ELF-1 (cell line): Measurements from ENCODE around the gene MROH2A.

ENCODE experiments used
- DNase-seq: peaks from one replicate; pipeline ENCODE4 v3.0.0-alpha.2; 2016; ENCODE audit warnings: low read depth, low spot score

The MROH2A gene

GRCh38 chr2:233819884-233820773, 42.0 kb downstream of the MROH2A start:
- DNase-seq = no peak

DNA sequence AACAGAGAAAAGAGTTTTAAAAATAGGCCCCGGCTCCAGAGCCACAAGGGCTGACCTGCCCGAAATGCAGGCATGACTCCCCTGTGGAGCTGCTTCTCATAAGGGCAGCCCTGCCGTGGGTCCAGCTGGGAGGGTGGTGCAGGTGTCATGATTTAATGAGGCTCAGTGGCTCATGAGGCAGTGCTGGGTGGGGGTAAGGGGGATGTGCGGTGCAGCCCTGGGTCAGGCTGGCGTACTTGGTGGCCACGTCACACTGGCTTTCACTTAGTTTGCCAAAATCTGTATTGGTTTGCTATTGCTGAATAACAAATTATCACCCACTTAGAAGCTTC, 42.6 kb downstream of the MROH2A start:
- no peak for DNase-seq

DNA sequence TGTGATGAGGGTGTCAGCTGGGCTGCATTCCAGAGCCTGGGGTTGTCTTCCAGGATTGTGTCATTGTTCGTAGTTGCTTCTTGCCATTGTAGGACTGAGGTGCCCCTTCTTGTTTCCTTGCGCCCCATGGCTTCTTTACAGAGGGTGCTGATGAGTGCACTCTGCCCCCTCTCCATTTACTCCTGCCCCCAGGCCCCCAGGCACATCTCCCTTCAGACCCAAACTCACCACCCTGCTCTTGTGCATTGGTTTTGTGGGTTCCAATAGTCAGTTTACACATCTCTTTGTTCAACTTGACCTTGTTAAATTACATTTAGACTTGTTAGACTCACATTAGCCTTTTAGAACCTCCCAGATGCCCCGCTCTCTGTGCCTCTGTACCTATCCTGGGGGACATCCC, 43.1 kb downstream of the MROH2A start:
- DNase-seq = no peak

DNA sequence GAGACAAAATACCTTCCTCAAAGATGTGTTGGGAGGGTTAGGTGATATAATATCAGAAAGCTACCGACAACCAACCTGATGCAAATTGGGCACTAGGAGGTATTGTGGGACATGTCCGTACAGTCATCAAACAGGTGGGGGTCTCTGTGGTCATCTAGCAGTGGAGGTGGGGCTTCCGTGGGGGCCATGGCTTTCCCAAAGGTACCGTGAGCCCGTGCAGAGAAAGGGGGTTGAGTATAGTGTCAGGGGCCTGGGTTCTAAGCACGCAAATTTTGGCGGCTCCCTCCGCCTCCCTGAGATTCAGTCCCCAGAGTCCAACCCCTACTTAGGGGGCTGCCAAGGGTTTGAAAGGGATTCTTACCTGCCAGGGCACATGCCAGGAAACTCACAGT, 43.6 kb downstream of the MROH2A start:
- DNase-seq = no peak

GRCh38 chr2:233822101-233822771, 44.1 kb downstream of the MROH2A start:
- no peak for DNase-seq

GRCh38 chr2:233822781-233823730, 44.9 kb downstream of the MROH2A start:
- DNase-seq = no peak

DNA sequence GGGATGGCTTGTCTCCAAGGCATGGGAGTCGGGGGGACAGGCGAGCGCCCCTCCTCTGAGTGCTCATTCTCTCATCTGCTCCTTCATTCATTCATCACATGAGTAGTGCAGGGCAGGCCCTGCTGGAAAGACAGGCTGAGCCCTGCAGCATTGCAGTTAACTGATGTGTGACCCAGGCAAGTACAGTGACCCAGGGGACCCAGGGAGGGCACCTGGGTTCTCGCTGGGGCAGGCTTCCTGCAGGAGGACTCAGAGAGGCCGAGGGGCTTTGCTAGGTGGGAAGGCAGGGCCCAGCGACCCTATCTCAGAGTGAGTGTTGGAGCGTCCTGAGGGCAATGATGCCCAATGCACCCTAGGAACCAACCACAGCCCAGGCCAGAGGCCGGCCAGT, 45.6 kb downstream of the MROH2A start:
- DNase-seq = no peak

- peak; percentile 24 for DNase-seq
Measured at GRCh38 chr2:233824373-233824772, 46.2 kb downstream of the MROH2A start.

DNA sequence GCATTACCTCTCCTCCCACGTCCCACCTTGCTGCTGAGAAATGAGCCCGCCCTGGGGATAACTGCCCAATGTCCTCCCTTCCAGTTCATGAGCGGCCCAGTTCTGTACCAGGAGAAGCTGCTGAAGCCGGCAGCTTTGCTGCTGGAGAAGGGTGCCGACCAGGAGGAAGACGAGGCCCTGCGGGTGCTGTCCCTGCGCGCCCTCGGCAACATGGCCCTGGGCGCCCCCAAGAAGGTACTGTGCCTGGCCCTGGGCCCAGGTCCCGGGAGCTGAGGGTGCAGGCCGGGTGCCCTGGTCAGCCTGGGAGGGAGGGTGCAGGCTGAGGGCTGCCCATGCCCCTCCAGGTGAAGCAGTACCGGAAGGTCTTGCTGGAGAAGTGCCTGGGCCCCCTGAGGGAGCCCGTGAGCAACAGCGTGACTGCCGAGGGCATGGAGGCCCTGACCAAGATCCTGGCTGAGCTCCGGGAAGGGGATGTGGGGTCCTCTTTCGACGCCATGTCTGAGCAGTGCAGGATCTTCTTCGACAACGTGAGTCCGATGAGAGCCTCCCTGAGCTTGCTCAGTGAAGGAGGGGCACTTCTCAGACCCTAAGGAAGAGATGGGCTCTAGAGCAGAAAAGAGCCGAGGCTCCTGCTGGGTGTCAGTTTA, 50.5 kb downstream of the MROH2A start:
- no peak for DNase-seq

- DNase-seq = no peak
Measured at GRCh38 chr2:233829193-233830110, 51.3 kb downstream of the MROH2A start.

DNA sequence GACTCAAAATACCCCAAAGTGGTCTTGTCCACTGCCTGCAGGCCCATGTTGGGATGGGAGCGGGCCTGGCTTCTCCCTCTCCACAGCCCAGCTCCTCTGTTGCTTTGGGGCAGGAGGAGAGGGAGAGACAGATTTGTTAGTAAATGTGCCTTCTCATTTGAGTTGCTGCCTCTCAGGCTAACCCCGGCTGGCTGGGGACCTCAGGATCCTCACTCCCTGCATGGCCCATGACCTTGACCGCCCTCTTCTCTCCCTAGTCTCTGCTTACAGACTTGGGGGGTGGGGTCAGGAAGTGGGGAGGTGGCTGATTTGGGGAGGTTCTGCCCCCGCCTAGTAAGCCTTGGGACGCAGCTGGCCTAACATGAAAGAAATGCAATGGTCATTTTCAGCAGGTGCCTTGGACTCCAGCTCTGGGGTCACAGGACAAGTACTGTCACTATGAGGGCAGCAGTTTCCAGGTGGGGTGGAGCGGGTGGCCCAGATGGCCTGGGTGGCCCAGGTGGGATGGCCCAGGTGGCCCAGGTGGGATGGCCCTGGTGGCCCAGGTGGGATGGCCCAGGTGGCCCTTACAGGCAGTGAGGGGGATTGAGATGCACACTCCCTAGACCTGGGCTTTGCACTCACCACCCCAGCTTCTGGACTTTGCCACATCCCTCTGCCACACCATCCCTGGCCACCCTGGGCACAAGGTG, 52.1 kb downstream of the MROH2A start:
- DNase-seq = no peak

DNA sequence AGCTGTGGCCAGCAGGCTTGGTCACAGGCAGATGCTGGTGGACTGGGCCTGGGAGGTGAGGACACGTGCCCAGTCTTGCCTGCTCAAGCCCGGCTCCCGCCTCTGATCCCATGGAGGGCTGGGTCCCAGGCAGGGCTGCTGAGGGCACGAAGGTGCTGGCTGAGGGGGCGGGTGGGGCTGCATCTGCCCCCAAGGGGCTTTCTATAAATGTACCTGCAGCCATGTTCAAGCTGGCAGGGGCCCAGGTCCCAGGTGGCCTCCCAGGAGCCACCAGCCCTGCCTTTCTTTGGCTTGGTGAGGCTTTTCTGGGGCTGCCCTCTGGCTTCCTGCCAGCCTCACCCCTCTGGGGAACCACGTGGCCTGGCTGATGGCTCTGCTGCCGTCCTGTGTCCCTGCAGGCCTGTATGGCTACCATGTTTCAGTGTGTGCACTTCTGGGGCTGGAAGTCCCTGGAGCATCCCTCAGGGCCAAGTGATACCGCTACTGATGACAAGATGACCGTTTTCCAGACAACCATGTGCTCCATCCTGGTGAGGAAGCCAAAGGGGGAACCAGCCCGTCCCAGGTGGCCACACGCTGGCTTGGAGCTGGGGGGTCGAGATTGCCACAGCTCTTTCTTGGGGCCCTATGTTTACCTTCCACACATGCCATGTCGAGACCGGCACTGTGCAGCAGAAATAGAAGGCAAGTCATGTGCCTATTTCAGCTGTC, 53.0 kb downstream of the MROH2A start:
- DNase-seq = no peak

DNA sequence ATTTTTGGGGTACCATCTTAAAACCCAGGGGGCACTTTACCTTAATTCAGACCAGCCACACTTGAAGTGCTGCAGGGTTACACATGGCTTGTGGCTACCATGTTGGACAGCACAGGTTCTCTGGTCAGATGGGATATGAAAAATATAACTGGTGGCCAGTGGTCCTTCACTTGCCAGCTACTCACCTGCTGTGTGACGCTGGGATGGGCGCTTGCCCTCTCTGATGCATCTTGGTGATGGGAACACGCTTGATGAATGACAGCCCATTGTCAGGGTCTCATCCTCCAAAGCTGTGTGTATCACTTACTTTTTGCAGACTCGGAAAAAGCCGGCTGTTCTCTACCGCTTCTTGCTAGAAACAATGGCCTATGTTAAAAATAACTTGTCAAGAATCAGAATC, 53.7 kb downstream of the MROH2A start:
- no peak for DNase-seq

DNA sequence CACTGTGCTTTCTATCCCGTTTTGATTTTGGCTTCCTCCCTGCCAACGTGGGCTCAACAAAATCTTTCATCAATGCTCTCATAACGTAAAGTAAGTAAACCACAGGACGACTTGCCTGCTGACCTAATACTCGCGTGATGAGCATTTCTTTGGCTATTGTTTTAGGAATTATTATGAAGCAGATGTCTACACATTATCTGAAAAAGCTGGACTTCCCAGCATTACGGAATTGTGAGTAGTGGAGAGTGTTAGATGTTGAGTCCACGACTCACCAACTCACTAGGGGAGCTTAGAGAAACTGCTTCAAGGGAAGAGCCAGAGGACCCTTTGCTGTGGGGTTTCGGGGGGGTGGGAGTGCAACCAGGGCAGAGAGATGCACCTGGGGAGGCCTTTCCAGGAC, 54.3 kb downstream of the MROH2A start:
- no peak for DNase-seq

DNA sequence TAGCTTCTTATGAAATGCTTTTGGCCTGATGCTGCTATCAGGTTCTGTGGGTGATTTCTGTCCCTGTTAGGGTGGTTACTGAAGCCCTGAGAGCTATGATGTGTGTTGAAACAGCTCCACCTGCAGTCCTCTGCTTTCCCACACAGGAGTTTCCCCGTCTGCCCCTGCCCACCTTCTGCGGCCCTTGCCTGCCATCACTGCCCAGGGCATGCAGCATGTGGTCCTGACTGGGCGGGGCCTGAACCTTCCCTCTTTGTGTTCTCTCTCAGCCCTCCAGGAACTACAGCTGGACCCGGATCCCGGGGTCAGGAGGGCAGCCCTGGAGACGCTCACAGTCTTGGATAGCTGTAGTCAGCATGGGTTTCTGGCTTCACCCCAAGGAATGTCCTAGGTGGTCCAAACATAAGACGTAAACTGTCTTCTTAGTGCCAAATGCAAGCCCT, 54.8 kb downstream of the MROH2A start:
- DNase-seq = peak; percentile 91

- DNase-seq = no peak
Measured at GRCh38 chr2:233833345-233833744, 55.2 kb downstream of the MROH2A start.

GRCh38 chr2:233835230-233836186, 57.4 kb downstream of the MROH2A start:
- DNase-seq = no peak

- no peak for DNase-seq
Measured at GRCh38 chr2:233836359-233836758, 58.2 kb downstream of the MROH2A start.
